Spleen (tissue), 11 donors: Measurements from ENCODE around the gene ACCS. TPM values are rescaled to one million over a fixed set of nuclear protein-coding genes. Genes with fewer than 3 reads are reported as not detected.

Source experiments
- DNase-seq: peaks from one replicate; pipeline ENCODE4 v3.0.0-alpha.2; 2020
- H3K27ac ChIP-seq, 8 donors: fragments of 200-600 bp; sonication (generic) in 7 of 8; 1 replicate in 4 of 8; 2 replicates in 4 of 8; pipeline versions ENCODE4 v1.5.0 to v1.8.0; 2016 to 2021; ENCODE audit warnings: inconsistent platforms in 4 of 8, mild to moderate bottlenecking in 4 of 8, moderate library complexity in 1 of 8
- H3K27me3 ChIP-seq, 7 donors: fragments of 200-600 bp; sonication (generic) in 6 of 7; replicated peaks in 1 of 7; 1 replicate in 4 of 7; 2 replicates in 3 of 7; pipeline versions ENCODE4 v1.5.0 to v1.8.0; 2016 to 2021; ENCODE audit warnings: inconsistent platforms in 3 of 7, mild to moderate bottlenecking in 1 of 7
- H3K36me3 ChIP-seq, 6 donors: fragments of 200-600 bp; sonication (generic) in 5 of 6; 1 replicate in 4 of 6; 2 replicates in 2 of 6; pipeline versions ENCODE4 v1.5.0 to v1.8.0; 2016 to 2021; ENCODE audit warnings: inconsistent platforms in 2 of 6
- H3K4me1 ChIP-seq, 6 donors: fragments of 200-600 bp; sonication (generic) in 5 of 6; 1 replicate in 3 of 6; 2 replicates in 3 of 6; pipeline versions ENCODE4 v1.5.0 to v1.8.0; 2016 to 2021; ENCODE audit warnings: inconsistent platforms in 3 of 6
- H3K4me3 ChIP-seq, 8 donors: fragments of 200-600 bp; sonication (generic) in 7 of 8; 1 replicate in 4 of 8; 2 replicates in 4 of 8; pipeline versions ENCODE4 v1.5.0 to v1.8.0; 2016 to 2021; ENCODE audit warnings: inconsistent platforms in 4 of 8, mild to moderate bottlenecking in 4 of 8, moderate library complexity in 2 of 8
- H3K9me3 ChIP-seq, 8 donors: fragments of 200-600 bp; sonication (generic) in 7 of 8; 1 replicate in 4 of 8; 2 replicates in 4 of 8; pipeline versions ENCODE4 v1.5.0 to v1.8.0; 2016 to 2021; ENCODE audit warnings: inconsistent platforms in 4 of 8
- POLR2A ChIP-seq, 3 donors: fragments of 450-650 bp; IDR thresholded peaks; one replicate each; pipeline ENCODE4 v1.5.1; 2017; ENCODE audit warnings: antibody characterized with exemption in 3 of 3, mild to moderate bottlenecking in 1 of 3
- POLR2AphosphoS5 ChIP-seq, 3 donors: sonication (generic); formaldehyde crosslinking; IDR thresholded peaks; one replicate each; pipeline ENCODE4 v1.5.1; 2017; ENCODE audit warnings: antibody characterized with exemption in 3 of 3
- WGBS, 5 donors: extraction: QIAGEN DNeasy Blood & Tissue Kit in 3 of 5; methylation state at CpG; one replicate each; pipeline versions ENCODE4 v1.1.5 to v1.1.7; 2013 to 2018; 5-methylcytosine and 5-hydroxymethylcytosine counted together
- intact Hi-C: fragments of 100-400 bp; cut with DNase I; formaldehyde crosslinking; loops from one replicate; pipeline ENCODE4 v1.15.0; 2023; ENCODE audit warnings: low total_unique reads
- polyA plus RNA-seq, 3 donors: library from polyadenylated mRNA; stranded (reverse); fragments of 200-250 nt; gene quantifications; one replicate each; pipeline ENCODE4 v1.2.1, GENCODE V29; 2013
- total RNA-seq, 7 donors: library from RNA; depleted of rRNA in 3 of 7; stranded (reverse); fragments of >200 nt in 3 of 7; fragmentation: NEBNext Ultra II Directional in 4 of 7; extraction: Animal tissue kit (Norgen Biotek cat#: 25700) in 4 of 7; gene quantifications; one replicate each; pipeline versions ENCODE4 v1.1.0 to v1.2.1, GENCODE V29; 2016 to 2021
- TF ChIP-seq, protein P1 (sequence below), 11 experiments: fragments of 200-600 bp in 7 of 11; fragments of 450-650 bp in 4 of 11; sonication (generic) in 4 of 11; IDR thresholded peaks in 8 of 11; conservative IDR thresholded peaks in 3 of 11; 1 replicate in 7 of 11; 2 replicates in 4 of 11; pipeline versions ENCODE4 v1.4.0 to v1.8.0; 2016 to 2021; ENCODE audit warnings: antibody characterized with exemption in 11 of 11, inconsistent platforms in 4 of 11, mild to moderate bottlenecking in 1 of 11
- donor health status: healthy with polysubstance abuse.
- donor health status: DM: no; HTN: no; CAD: no; lungs with moderate emphysema.
- donor health status: DM: no; HTN: no; CAD: no.
- donor health status: Bipolar disorder and iron deficiency.
- donor health status: healthy.
- donor health status: DM: no; HTN: no; CAD: no.
- donor health status: DM: yes; HTN: yes; CAD: no.

ACCS gene
- total and polyA plus RNA-seq, 10 donors, result 22.4 to 87.6 (median 46.9) TPM

DNA sequence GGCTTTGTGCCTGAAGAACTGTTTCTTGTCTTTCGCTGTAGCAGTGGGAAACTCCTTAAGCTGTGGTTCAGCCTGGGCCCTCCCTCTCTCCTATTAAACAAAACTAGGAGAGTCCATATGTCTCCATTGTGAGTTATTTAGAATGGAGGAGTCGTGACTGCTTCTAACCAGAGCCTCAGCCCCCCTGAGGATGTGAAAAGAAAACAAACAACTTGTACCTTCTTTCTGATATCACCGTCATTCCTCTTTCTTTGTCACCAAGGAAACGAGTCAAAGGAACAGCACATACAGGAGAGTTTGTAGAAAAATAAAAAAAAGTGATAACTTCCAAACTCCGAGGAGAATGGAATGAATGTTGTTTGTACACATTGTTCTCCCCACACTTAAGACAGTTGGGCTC is 17.8 kb downstream of the ACCS start:
- H3K4me1 ChIP-seq, result no peaks in the 10 kb centered on the region
- peaks cover 0 to 66% (median 37%) of the 10 kb centered on the region in 6 donors for H3K36me3 ChIP-seq
- intact Hi-C loops, result no loop called here
- no peak overlapping the region for H3K27ac ChIP-seq
- 78 to 92% (median 88%) methylated on average over 5 of the region's 5 CpGs for WGBS, 5 donors
- H3K9me3 ChIP-seq, result peaks cover 0 to 13% (median 7%) of the 10 kb centered on the region in 8 donors
- TF ChIP-seq, protein P1, sequence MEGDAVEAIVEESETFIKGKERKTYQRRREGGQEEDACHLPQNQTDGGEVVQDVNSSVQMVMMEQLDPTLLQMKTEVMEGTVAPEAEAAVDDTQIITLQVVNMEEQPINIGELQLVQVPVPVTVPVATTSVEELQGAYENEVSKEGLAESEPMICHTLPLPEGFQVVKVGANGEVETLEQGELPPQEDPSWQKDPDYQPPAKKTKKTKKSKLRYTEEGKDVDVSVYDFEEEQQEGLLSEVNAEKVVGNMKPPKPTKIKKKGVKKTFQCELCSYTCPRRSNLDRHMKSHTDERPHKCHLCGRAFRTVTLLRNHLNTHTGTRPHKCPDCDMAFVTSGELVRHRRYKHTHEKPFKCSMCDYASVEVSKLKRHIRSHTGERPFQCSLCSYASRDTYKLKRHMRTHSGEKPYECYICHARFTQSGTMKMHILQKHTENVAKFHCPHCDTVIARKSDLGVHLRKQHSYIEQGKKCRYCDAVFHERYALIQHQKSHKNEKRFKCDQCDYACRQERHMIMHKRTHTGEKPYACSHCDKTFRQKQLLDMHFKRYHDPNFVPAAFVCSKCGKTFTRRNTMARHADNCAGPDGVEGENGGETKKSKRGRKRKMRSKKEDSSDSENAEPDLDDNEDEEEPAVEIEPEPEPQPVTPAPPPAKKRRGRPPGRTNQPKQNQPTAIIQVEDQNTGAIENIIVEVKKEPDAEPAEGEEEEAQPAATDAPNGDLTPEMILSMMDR (IDR thresholded peaks at IDR 0.05 in 8 of 11, conservative IDR thresholded peaks at IDR 0.05 in 3 of 11), result no peak
- TF ChIP-seq POLR2A (IDR thresholded peaks at IDR 0.05) (no peak), POLR2AphosphoS5 (IDR thresholded peaks at IDR 0.05) (no peak)
- DNase-seq, result no peak
- no peaks in the 10 kb centered on the region for H3K27me3 ChIP-seq
- H3K4me3 ChIP-seq, result no peak overlapping the region

DNA sequence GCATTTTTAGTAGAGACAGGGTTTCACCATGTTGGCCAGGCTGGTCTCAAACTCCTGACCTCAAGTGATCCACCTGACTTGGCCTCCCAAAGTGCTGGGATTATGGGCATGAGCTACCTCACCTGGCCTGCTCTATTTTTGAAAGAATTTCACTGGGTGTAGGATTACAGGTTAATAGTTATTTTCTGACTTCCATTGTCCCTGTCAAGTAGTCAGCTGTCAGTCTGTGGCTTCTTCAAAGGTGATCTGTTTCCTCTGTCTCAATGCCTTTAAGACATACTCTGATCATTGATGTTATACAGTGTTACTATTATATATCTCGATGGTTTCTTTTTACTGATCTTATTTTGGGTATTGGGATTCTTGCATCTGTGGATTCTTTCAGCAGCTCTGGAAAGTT is 19.3 kb downstream of the ACCS start:
- DNase-seq, result no peak
- TF ChIP-seq, protein P1 (IDR thresholded peaks at IDR 0.05 in 8 of 11, conservative IDR thresholded peaks at IDR 0.05 in 3 of 11), result no peak
- TF ChIP-seq POLR2AphosphoS5 (IDR thresholded peaks at IDR 0.05) (no peak), POLR2A (IDR thresholded peaks at IDR 0.05) (no peak)
- Histone ChIP-seq H3K36me3 (peaks cover 0 to 53% (median 26%) of the 10 kb centered on the region in 6 donors), H3K27ac (no peak overlapping the region), H3K4me3 (no peak overlapping the region), H3K4me1 (no peaks in the 10 kb centered on the region), H3K9me3 (peaks cover 0 to 13% (median 7%) of the 10 kb centered on the region in 8 donors), H3K27me3 (no peaks in the 10 kb centered on the region)
- intact Hi-C loops, result no loop called here
- 92 to 100% (median 95%) methylated on average over 1 of the region's 1 CpG for WGBS, 5 donors

DNA sequence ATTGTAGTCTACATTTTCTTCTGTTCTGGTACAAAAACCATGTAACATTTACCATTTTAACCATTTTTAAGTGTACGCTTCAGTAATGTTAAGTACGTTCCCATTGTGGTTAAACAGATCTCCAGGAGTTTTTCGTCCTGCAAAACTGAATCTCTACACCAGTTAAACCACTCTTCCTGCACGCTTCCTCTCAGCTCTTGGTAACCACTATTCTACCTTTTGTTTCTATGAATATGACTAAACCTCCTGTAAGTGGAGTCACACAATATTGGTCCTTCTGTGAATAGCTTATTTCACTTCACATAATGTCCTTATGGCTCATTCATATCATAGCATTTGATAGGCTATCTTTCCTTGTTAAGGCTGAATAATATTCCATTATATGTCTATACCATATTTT is 22.3 kb downstream of the ACCS start:
- Histone ChIP-seq H3K36me3 (peaks cover 0 to 23% (median 10%) of the 10 kb centered on the region in 6 donors), H3K4me1 (no peaks in the 10 kb centered on the region), H3K27me3 (no peaks in the 10 kb centered on the region), H3K27ac (no peak overlapping the region), H3K4me3 (no peak overlapping the region), H3K9me3 (peaks cover 0 to 13% (median 7%) of the 10 kb centered on the region in 8 donors)
- DNase-seq, result no peak
- intact Hi-C loops, result no loop called here
- 55 to 74% (median 60%) methylated on average over 4 of the region's 4 CpGs for WGBS, 5 donors
- TF ChIP-seq POLR2A (IDR thresholded peaks at IDR 0.05) (no peak), POLR2AphosphoS5 (IDR thresholded peaks at IDR 0.05) (no peak)
- TF ChIP-seq, protein P1 (IDR thresholded peaks at IDR 0.05 in 8 of 11, conservative IDR thresholded peaks at IDR 0.05 in 3 of 11), result no peak

DNA sequence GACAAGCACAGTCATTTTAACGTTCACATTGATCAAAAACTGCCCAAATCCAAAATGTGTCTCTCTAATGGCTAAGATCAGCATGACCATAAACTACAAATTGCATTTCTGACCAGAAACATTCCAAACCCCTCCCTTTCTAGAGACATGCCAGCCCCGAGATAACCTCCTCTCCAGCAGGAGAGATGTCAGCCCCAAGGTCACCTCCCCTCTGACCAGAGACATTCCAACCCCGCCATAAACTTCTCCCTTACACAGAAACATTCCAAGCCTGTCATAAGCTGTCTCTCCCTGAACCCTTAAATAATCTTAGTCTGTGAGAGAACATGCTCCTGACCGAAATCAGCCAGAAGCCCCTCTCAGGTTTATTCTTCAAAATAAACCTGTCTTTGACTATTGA is 22.8 kb downstream of the ACCS start:
- H3K27me3 ChIP-seq, result no peaks in the 10 kb centered on the region
- intact Hi-C loops, result no loop called here
- H3K36me3 ChIP-seq, result peaks cover 0 to 18% (median 6%) of the 10 kb centered on the region in 6 donors
- TF ChIP-seq POLR2A (IDR thresholded peaks at IDR 0.05), result no peak
- TF ChIP-seq, protein P1 (IDR thresholded peaks at IDR 0.05 in 8 of 11, conservative IDR thresholded peaks at IDR 0.05 in 3 of 11), result no peak
- TF ChIP-seq POLR2AphosphoS5 (IDR thresholded peaks at IDR 0.05), result no peak
- H3K27ac ChIP-seq, result no peak overlapping the region
- 84 to 91% (median 90%) methylated on average over 4 of the region's 4 CpGs for WGBS, 5 donors
- H3K4me1 ChIP-seq, result peaks cover 0 to under 1% (median 0%) of the 10 kb centered on the region in 6 donors
- DNase-seq, result no peak
- no peak overlapping the region for H3K4me3 ChIP-seq
- H3K9me3 ChIP-seq, result peaks cover 0 to 13% (median 7%) of the 10 kb centered on the region in 8 donors
